GM19463 (cell line): ENCODE measurements around the gene CHL1.

ENCODE experiments used
- ATAC-seq: cut with Tn5 transposase; IDR thresholded peaks from one replicate; pipeline ENCODE4 v1.9.1; 2021; ENCODE audit warnings: mild to moderate bottlenecking, moderate library complexity; ENCODE audit not compliant: unreplicated experiment

CHL1 gene

GRCh38 chr3:332701-333100 lies 136.1 kb downstream of the CHL1 start:
- ATAC-seq, result no peak

GRCh38 chr3:335240-335639 lies 138.7 kb downstream of the CHL1 start:
- ATAC-seq, result no peak

- ATAC-seq, result no peak
These were observed 142.8 kb downstream of the CHL1 start for GRCh38 chr3:339351-339750.

GRCh38 chr3:341998-342397 lies 145.4 kb downstream of the CHL1 start:
- ATAC-seq, result no peak

GRCh38 chr3:346186-346585 lies 149.6 kb downstream of the CHL1 start:
- ATAC-seq, result no peak

- ATAC-seq, result no peak
These were observed 151.0 kb downstream of the CHL1 start for GRCh38 chr3:347581-347980.

GRCh38 chr3:350871-351371 lies 154.4 kb downstream of the CHL1 start:
- no peak for ATAC-seq

- no peak for ATAC-seq
These were observed 156.0 kb downstream of the CHL1 start for GRCh38 chr3:352599-352998.

GRCh38 chr3:353191-353739 lies 156.7 kb downstream of the CHL1 start:
- no peak for ATAC-seq

- peak; percentile 59 for ATAC-seq
These were observed 157.9 kb downstream of the CHL1 start for GRCh38 chr3:354432-354831.

- ATAC-seq, result peak; percentile 45
These were observed 159.1 kb downstream of the CHL1 start for GRCh38 chr3:355622-356021.

- no peak for ATAC-seq
These were observed 160.4 kb downstream of the CHL1 start for GRCh38 chr3:356952-357351.

- peak; percentile 60 for ATAC-seq
These were observed 163.1 kb downstream of the CHL1 start for GRCh38 chr3:359672-360071.

GRCh38 chr3:362681-363338 lies 166.2 kb downstream of the CHL1 start:
- no peak for ATAC-seq

- ATAC-seq, result no peak
These were observed 167.7 kb downstream of the CHL1 start for GRCh38 chr3:364287-364686.

- peak; percentile 63 for ATAC-seq
These were observed 168.7 kb downstream of the CHL1 start for GRCh38 chr3:365268-365667.

- ATAC-seq, result peak; percentile 59
These were observed 169.7 kb downstream of the CHL1 start for GRCh38 chr3:366253-366652.

- ATAC-seq, result no peak
These were observed 176.7 kb downstream of the CHL1 start for GRCh38 chr3:373193-373779.

GRCh38 chr3:374459-374858 lies 177.9 kb downstream of the CHL1 start:
- no peak for ATAC-seq

- ATAC-seq, result peak; percentile 55
These were observed 180.6 kb downstream of the CHL1 start for GRCh38 chr3:377158-377561.

GRCh38 chr3:380801-381200 lies 184.2 kb downstream of the CHL1 start:
- no peak for ATAC-seq

- no peak for ATAC-seq
These were observed 188.6 kb downstream of the CHL1 start for GRCh38 chr3:385151-385550.
